Amniotic stem cell (primary cell): ENCODE measurements around the gene EGFR.

Source experiments
- DNase-seq: peaks from one replicate; lab custom pipeline; 2025; lab: John Stamatoyannopoulos, UW

EGFR gene

DNA sequence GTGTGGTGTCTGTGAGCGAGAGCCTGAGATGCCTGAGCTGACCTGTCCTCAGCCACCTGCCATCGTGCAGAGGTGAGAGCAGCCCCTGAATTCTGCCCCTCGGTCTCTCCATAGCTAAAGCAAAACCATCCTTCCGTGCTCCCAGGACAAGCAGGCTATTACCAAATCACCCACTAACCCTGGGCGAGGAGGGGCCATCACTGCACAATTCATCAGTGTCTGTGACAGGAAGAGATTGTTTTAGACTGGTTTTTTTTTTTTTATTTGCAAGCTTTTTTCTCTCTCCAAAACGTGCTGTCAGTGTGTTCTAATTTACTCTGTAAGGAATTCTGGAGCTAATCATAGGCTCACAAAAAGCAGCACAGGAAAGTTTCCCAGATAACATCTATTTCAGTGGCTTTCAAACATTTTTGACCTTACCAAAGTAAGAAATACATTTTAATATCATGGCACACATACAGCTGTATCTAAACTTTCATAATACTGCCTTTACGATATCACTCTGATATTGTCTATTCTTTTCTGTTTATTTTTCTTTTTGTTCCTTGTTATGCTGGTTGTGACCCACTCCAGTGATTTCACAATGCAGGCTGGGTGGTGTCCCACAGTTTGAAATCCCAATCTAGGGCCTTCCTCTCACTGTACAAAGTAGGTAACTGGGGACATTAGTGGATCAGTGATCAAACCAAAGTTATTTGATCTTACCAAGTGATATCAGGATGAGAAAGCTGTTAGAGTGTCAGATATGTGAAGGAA is 62.8 kb downstream of the EGFR start:
- no peak for DNase-seq

- no peak for DNase-seq
These were observed 63.4 kb downstream of the EGFR start for GRCh38 chr7:55082228-55082603.

DNA sequence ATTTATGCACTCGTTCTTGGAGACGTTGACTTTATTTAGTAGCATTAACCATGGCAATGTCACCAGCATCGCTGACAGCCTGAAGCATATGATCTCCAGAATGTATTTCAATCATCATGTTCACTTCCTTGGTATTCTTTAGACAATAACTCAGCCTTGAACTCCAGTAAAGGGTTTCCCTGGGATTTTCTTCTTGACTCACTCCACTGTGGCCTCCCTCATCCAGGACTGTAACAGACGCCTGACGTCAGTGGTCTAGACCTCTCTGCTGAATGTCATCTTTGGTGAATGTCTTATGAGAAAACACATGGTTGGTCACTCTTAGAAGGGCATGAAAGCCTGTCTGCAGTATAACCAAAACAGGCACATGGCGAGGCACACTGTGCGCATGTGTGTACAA is 64.4 kb downstream of the EGFR start:
- no peak for DNase-seq

GRCh38 chr7:55084307-55084706 is 65.5 kb downstream of the EGFR start:
- DNase-seq: no peak

- no peak for DNase-seq
These were observed 66.9 kb downstream of the EGFR start for GRCh38 chr7:55085511-55086412.

- DNase-seq: peak; percentile 67
These were observed 67.8 kb downstream of the EGFR start for GRCh38 chr7:55086413-55087201.

DNA sequence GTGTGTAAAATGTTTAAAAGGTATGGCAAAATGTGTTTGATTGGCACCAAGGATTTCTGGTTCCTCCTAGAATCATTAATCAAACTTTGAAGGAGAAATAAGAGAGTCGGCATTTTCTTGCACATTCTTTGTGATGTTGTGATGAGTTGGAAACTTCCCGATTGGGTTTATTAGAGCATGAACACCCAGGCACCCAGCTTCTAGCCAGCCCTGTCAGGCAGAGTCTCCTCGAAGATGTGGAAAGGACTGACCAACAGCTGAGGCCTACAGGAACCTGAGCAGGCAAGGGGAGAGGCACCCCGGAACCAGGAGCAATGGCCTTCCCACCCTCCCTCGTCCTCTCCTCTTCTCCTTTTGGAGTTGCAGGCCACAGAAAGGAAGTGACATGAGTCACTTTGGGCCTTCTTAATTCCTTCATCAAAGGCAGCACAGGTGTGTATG is 68.7 kb downstream of the EGFR start:
- DNase-seq: no peak

DNA sequence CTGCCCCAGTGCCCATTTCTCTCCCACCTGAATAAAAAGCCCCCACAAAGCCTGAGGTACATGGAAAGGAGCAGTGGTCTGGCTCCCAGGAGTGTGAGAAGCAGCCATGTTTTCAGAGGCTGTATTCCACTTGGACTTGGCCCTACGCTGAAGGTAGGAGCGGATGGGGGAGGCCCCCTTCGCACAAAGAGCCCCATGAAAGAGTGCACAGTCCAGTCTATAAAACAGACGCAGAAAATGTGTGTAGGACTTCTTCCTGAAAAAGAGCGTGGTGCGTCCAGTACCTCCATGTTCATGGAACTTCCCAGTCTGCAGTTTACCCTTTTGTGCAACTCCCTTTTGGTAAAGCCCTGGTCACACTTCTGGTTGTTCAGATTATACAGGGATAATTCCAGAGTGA is 69.3 kb downstream of the EGFR start:
- DNase-seq: no peak

DNA sequence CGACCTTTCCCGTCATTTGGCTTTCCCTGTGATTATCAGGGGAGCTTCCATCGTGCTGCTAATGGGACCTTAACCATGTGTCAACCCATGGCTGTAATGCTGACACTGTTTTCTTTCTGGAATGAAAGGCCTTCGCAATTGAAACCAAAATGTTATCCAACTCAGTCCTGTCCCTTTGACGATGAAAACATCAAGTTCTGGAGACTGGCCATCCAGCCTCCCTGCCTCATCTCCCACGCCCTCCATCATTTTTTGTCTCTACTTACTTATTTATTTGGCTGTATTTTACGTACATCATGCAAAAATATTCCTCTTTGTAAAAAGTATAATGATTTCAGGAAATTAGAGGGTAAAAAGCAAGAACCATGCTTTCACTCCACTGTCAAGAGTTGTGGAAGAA is 69.8 kb downstream of the EGFR start:
- DNase-seq: no peak

DNA sequence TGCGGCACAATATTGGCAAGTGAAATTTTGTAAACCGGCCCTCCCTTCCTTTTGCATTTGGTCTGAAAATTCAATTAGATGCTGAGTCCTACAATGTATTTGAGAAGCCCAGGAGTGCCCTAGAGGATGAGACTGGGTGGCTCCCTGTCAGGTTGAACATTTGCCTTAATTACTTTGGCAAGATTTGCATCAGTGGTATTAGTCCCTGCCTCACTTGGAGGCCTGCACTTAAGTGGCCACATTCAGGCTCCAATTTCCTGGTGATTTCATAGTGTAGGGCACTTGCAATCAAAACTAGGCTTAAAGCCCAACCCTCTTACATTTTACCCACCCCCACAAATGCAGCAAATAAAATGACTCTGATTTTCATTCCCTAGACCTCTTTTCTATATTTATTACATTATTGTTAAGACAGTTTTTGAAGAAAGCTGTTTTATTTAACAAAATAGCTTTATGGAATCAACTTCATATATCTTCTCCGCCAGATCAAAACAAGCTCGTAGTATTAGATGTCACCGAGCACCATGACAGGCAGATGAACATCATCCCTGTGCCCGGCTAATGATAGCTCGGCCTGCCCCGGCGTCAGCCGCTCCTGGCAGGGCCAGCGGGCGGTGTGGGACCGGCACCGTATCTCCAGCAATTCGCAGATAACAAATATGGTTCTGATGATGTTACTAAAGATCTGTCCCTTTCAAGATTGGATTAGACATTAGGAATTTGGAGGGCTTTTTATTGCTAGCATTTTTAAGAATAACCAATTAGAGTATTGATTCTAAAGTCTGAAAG is 73.6 kb downstream of the EGFR start:
- no peak for DNase-seq

GRCh38 chr7:55092975-55093373 is 74.2 kb downstream of the EGFR start:
- DNase-seq: no peak

DNA sequence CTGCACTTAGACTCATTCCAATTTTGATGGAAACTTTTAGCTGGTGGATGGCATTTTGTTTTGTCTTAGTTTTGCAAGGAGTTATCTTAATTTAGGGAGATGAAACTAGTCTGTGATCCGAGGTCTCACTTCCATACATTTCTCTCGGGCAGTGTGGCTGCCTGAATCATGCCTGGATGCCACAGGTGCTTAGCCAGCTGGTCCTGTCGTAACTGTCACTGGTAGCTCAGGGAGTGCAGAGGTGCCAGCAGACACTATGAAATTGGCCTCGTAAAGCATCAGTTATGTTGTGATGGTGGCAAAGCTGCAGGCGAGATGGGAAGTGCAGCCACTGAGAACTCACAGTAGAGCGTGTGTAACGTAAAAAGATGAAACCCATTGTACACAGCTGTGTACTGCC is 74.9 kb downstream of the EGFR start:
- no peak for DNase-seq

GRCh38 chr7:55094092-55094690 is 75.4 kb downstream of the EGFR start:
- no peak for DNase-seq

- DNase-seq: no peak
These were observed 76.9 kb downstream of the EGFR start for GRCh38 chr7:55095672-55096071.

DNA sequence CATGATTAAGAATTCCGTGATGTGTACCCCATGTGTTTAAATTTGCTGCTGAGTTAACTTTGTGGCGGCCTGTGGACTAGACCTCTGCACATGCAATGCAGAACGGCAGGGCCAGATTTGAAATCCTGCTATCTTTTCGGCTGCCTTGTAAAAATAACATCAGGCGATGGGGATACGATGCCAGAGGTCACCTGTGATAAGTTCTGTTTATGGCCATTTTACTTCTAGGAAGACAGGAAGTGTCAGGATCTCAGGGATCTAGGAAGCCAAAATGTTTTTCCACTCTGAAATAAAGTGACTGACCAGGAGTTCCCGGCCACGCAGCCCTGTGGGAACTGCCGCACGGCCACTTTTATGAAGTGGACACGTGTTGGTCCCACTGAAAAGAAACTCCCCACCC is 77.5 kb downstream of the EGFR start:
- no peak for DNase-seq

- DNase-seq: no peak
These were observed 78.3 kb downstream of the EGFR start for GRCh38 chr7:55097100-55097499.

DNA sequence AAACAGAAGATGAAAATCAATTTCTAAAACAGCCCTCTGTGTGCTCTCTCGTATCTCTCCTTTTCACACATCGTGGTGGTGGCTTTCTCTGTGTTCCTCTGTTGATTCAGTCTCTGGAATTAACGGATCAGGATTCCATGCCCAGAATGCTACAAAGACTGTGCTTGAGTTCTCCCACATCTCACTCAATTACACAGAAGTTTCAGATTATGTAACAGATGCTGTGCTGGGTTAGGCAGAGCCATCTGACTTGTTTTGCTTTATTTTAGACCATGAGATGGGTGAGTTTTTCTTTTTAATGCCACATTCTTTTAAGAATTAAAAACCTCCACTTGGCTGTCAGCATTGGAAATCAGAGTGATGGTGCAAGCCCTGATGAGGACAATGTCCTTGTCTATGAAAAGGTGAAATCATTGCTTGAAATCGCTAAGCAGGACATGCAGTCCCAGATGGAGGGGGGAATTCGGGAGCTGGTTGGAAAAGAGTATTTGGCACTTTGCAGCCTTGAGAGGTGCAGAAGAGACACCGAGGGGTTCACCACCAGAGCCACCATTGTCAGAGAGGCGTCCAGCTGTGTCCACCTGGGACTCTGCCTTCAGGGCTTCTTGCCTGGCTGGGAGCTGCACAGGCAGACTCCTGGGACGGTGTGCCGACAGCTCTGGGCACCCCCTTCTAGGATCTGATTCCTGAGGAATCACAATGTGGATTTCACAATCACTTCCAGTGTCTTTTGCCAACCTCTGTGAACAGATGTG is 80.4 kb downstream of the EGFR start:
- DNase-seq: no peak

DNA sequence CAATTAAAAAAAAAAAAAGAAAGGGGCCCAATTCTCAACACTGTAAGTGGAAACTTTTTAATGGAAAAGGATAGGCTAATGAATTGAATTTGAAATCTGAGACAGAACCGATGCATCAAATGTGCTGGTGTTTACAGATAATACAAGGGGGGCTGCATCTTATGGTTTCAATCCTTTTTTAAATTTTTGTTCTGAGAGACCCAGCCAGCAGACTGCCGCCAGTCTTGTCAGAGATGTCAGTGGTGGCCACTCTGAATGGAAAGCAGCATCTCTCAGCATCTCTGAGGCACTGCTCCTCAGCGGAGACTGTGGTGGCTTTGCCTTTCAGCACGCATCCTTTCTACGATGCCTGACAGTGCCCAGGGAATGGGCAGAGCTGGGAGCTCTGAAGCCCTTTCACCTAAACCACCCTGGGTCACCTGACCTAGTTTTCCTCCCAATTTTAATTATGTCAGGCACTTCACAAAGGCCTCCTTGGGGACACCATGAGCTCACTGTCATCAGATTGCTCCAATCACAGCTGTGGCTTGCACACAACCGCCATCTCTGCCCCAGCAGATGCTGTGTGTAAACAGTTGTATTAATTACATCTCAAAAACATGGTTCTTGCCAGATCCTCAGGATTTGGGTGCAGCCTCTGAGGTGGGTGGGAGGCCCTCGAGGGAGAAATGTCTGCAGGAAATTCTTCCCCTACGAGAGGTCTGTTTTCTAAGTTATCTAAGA is 81.2 kb downstream of the EGFR start:
- no peak for DNase-seq

- no peak for DNase-seq
These were observed 81.9 kb downstream of the EGFR start for GRCh38 chr7:55100544-55101327.
